OCI-LY7 (cell line): ENCODE measurements around the gene FAM98A. TPM values are rescaled to one million over a fixed set of nuclear protein-coding genes. Genes with fewer than 3 reads are reported as not detected.

ENCODE experiments used
- BruUV-seq: library from RNA; stranded (reverse); fragments of 400-500 nt; replicated peaks from 2 replicates; lab custom pipeline; 2021; lab: Mats Ljungman, UMichigan
- CTCF ChIA-PET: fragments of 300-600 bp; sonication (Branson Sonifier 250); formaldehyde crosslinking; loops from one replicate; lab custom pipeline; 2022; ENCODE audit warnings: antibody characterized with exemption; ENCODE audit not compliant: unreplicated experiment; lab: Charles Lee
- POLR2A ChIA-PET: fragments of 300-600 bp; sonication (Branson Sonifier 250); formaldehyde crosslinking; loops from one replicate; lab custom pipeline; 2022; ENCODE audit warnings: antibody characterized with exemption; lab: Charles Lee
- DNase-seq: peaks from one replicate; pipeline ENCODE4 v3.0.0-alpha.2; 2015; ENCODE audit warnings: low spot score
- H2AFZ ChIP-seq: fragments of 200-600 bp; sonication (generic), shearing (Covaris generic); 2 replicates; pipeline ENCODE4 v1.6.1; 2014; ENCODE audit warnings: mild to moderate bottlenecking, antibody characterized with exemption, low read length, moderate library complexity
- H3K27ac ChIP-seq: fragments of 200-600 bp; sonication (generic); 2 replicates; pipeline ENCODE4 v1.5.1; 2014; ENCODE audit warnings: mixed run types, low read depth, mild to moderate bottlenecking, moderate library complexity, low read length, inconsistent platforms; ENCODE audit not compliant: poor library complexity, severe bottlenecking
- H3K36me3 ChIP-seq: fragments of 200-600 bp; sonication (generic); 2 replicates; pipeline ENCODE4 v1.6.1; 2014; ENCODE audit warnings: mild to moderate bottlenecking, antibody characterized with exemption, low read length, moderate library complexity, mixed read lengths; ENCODE audit not compliant: insufficient read depth
- H3K4me1 ChIP-seq: fragments of 200-600 bp; sonication (generic); 2 replicates; pipeline ENCODE4 v1.5.1; 2014; ENCODE audit warnings: mild to moderate bottlenecking, low read length; ENCODE audit not compliant: insufficient read depth, poor library complexity, severe bottlenecking
- H3K4me2 ChIP-seq: fragments of 200-600 bp; sonication (generic); 2 replicates; pipeline ENCODE4 v1.6.1; 2014; ENCODE audit warnings: mild to moderate bottlenecking, low read length
- H3K4me3 ChIP-seq: fragments of 200-600 bp; sonication (generic); 2 replicates; pipeline ENCODE4 v1.5.1; 2014; ENCODE audit warnings: mild to moderate bottlenecking, low read depth, low read length; ENCODE audit not compliant: poor library complexity, severe bottlenecking
- H3K79me2 ChIP-seq: fragments of 200-600 bp; sonication (generic); 2 replicates; pipeline ENCODE4 v1.6.1; 2016; ENCODE audit warnings: low read depth, mild to moderate bottlenecking, low read length, moderate library complexity, mixed read lengths; ENCODE audit not compliant: insufficient read depth
- H3K9me2 ChIP-seq: fragments of 200-600 bp; sonication (generic); 2 replicates; pipeline ENCODE4 v1.6.1; 2016; ENCODE audit warnings: mild to moderate bottlenecking, low read length, mixed read lengths; ENCODE audit not compliant: insufficient read depth
- H3K9me3 ChIP-seq: fragments of 200-600 bp; sonication (generic); 2 replicates; pipeline ENCODE4 v1.6.1; 2014; ENCODE audit warnings: mild to moderate bottlenecking, mixed run types, low read length, mixed read lengths
- H4K20me1 ChIP-seq: fragments of 200-600 bp; sonication (generic); 2 replicates; pipeline ENCODE4 v1.6.1; 2014; ENCODE audit warnings: mild to moderate bottlenecking, antibody characterized with exemption, low read length, moderate library complexity, mixed read lengths; ENCODE audit not compliant: insufficient read depth
- CTCF ChIP-seq: fragments of 200-600 bp; sonication (generic); conservative IDR thresholded peaks from 2 replicates; pipeline ENCODE4 v1.5.1; 2014; ENCODE audit warnings: mild to moderate bottlenecking, antibody characterized with exemption, low read length, moderate library complexity, mixed read lengths
- EZH2phosphoT487 ChIP-seq: fragments of 200-600 bp; sonication (generic); IDR thresholded peaks from 2 replicates; pipeline ENCODE4 v1.6.1; 2018; ENCODE audit warnings: low read depth, borderline replicate concordance, mild to moderate bottlenecking, mixed run types, antibody characterized with exemption, low read length, moderate library complexity, mixed read lengths
- intact Hi-C: fragments of 100-400 bp; cut with micrococcal nuclease; formaldehyde crosslinking; loops from one replicate; pipeline ENCODE4 v1.10.0; 2022; ENCODE audit not compliant: unreplicated experiment
- total RNA-seq, 2 experiments: library from RNA; depleted of rRNA in 1 of 2; stranded (reverse); fragments of >200 nt in 1 of 2; shearing (Covaris generic) in 1 of 2; gene quantifications; 2 replicates each; pipeline ENCODE4 v1.2.3, GENCODE V29; 2014 to 2022

FAM98A gene
- total RNA-seq, 2 experiments from 2014 or later = 35.7 to 55.6 TPM

- no peak overlapping the region for H3K4me3 ChIP-seq
- ChIA-PET POLR2A (interaction anchor here (0.6 kb wide), 1 partner anchor 309 kb away, joined by 3 read pairs; no protein-coding TSS in a partner anchor), CTCF (no interaction called here)
- no peaks in the 10 kb centered on the region for H3K9me2 ChIP-seq
- H4K20me1 ChIP-seq = no peaks in the 10 kb centered on the region
- H3K4me1 ChIP-seq = no peaks in the 10 kb centered on the region
- intact Hi-C loops = no loop called here
- no peak overlapping the region for H3K4me2 ChIP-seq
- BruUV-seq = no TSS peak
- no peaks in the 10 kb centered on the region for H3K79me2 ChIP-seq
- H2AFZ ChIP-seq = no peak overlapping the region
- no peaks in the 10 kb centered on the region for H3K9me3 ChIP-seq
- DNase-seq = no peak
- H3K27ac ChIP-seq = no peak overlapping the region
- TF ChIP-seq CTCF (no peak), EZH2phosphoT487 (no peak)
- H3K36me3 ChIP-seq = no peaks in the 10 kb centered on the region
Observed at GRCh38 chr2:33633315-33633714, 34.2 kb upstream of the FAM98A start.

DNA sequence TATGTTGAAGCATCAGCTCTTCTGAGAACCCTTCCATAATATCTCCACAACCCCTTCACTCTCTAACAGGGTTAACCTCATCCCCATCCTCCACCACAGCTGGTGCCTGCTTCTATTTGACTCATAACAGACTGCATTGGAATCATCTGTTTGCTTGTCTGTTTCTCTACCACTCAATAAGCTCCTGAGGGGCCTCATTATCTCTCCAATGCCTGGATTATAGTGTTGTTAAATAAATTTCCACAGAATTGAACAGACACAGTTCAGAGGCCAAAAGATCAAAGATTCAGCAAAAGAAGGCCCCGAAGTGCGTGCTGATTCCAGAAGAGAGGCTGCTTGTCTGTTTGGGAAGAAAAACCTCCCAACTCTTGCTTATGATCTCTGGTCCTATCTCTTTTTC lies 33.7 kb upstream of the FAM98A start:
- no peaks in the 10 kb centered on the region for H3K4me1 ChIP-seq
- no peak overlapping the region for H3K4me2 ChIP-seq
- no peaks in the 10 kb centered on the region for H4K20me1 ChIP-seq
- POLR2A ChIA-PET = no interaction called here
- intact Hi-C loops = no loop called here
- no peak overlapping the region for H3K27ac ChIP-seq
- no peak for DNase-seq
- no peak overlapping the region for H3K4me3 ChIP-seq
- CTCF ChIA-PET = no interaction called here
- no peaks in the 10 kb centered on the region for H3K36me3 ChIP-seq
- no peaks in the 10 kb centered on the region for H3K9me3 ChIP-seq
- no peaks in the 10 kb centered on the region for H3K9me2 ChIP-seq
- H2AFZ ChIP-seq = no peak overlapping the region
- H3K79me2 ChIP-seq = no peaks in the 10 kb centered on the region
- no TSS peak for BruUV-seq
- TF ChIP-seq CTCF (no peak), EZH2phosphoT487 (no peak)

DNA sequence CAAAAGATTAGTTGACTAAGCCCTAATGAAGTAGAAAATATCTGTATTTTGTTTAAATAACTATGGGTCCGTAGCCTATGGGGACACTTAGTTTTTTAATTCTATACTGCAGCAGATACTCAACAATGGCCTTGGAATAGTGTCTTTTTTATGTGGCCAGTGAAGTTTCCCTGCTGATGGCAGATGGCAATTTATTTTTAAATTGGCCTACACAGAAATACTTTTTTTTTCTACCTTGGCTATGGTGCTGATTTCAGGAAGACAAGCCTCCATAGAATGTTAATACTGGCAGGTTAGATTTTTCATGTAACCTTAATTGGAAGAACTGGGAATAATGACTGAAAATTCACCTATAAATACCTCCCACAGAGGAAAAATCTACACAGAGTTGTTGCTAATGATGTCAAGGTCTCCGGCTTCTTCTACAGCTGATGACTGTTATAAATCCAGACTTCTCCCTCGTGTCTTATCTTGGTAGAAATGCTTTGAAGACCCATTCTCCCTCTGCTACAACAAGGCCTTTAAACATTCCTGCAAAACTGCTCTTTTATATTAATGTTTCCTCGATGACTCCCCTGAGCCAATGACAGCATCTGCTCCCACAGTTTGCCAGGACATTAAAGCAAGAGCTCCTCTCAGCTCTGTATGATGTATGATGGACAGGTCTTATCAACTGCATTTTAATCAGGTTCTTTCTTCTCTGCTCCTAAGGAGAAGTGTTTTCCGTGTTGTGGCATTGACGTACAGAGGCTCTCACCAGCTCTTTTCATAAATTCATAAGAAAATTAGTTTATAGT lies 29.1 kb upstream of the FAM98A start:
- no TSS peak for BruUV-seq
- TF ChIP-seq CTCF (no peak), EZH2phosphoT487 (no peak)
- Histone ChIP-seq H3K9me2 (no peaks in the 10 kb centered on the region), H3K79me2 (no peaks in the 10 kb centered on the region), H3K4me2 (no peak overlapping the region), H3K27ac (no peak overlapping the region), H2AFZ (no peak overlapping the region), H4K20me1 (no peaks in the 10 kb centered on the region), H3K4me1 (no peaks in the 10 kb centered on the region), H3K9me3 (no peaks in the 10 kb centered on the region), H3K36me3 (no peaks in the 10 kb centered on the region), H3K4me3 (no peak overlapping the region)
- ChIA-PET POLR2A (no interaction called here), CTCF (no interaction called here)
- no peak for DNase-seq
- intact Hi-C loops = no loop called here
